Body of pancreas (tissue), 4 donors: ENCODE data around the gene WNK1.

Experiments used
- CTCF ChIP-seq, 7 experiments: fragments of 450-650 bp in 4 of 7; fragments of 200-600 bp in 3 of 7; sonication (generic) in 3 of 7; IDR thresholded peaks; one replicate each; pipeline ENCODE4 v1.5.1; 2016 to 2019; ENCODE audit warnings: antibody characterized with exemption in 7 of 7
- POLR2A ChIP-seq, 3 donors: fragments of 450-650 bp; IDR thresholded peaks; one replicate each; pipeline ENCODE4 v1.6.1; 2016; ENCODE audit warnings: antibody characterized with exemption in 3 of 3, mild to moderate bottlenecking in 2 of 3

DNA sequence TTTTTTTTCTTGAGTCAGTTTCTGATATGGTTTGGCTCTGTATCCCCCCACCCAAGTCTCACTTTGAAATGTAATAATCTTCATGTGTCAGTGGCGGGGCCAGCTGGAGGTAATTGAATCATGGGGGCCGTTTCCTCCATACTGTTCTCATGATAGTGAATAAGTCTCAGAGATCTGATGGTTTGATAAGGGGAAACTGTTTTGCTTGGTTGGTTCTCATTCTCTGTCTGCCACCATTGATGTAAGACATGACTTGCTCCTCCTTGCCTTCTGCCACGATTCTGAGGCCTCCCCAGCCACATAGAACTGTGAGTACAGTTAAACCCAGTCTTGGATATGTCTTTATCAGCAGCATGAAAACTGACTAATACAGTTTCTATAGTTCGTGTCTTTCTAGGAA lies 42.9 kb downstream of the WNK1 start:
- TF ChIP-seq CTCF (IDR thresholded peaks at IDR 0.05) (no peak), POLR2A (IDR thresholded peaks at IDR 0.05) (no peak)
